ENCODE results near the gene CC2D2A.

GRCh38 chr4:15638418-15638817, 168.7 kb downstream of the CC2D2A start:
- no peak for TF ChIP-seq POLR2A (IDR thresholded peaks at IDR 0.05)
- no peak for TF ChIP-seq CTCF (IDR thresholded peaks at IDR 0.05)
- TF ChIP-seq EP300 (IDR thresholded peaks at IDR 0.05), result no peak
